ENCODE measurements around the gene ZDHHC16.

- TF ChIP-seq EZH2 (IDR thresholded peaks at IDR 0.05; ENCODE audit: borderline replicate concordance, control insufficient read depth, low read depth, low read length): no peak
- TF ChIP-seq BRCA1 (IDR thresholded peaks at IDR 0.05; ENCODE audit: low read depth, low read length): no peak
- TF ChIP-seq TBL1XR1 (IDR thresholded peaks at IDR 0.05; ENCODE audit: low read depth, low read length): no peak
- no peak for TF ChIP-seq PML (IDR thresholded peaks at IDR 0.05; ENCODE audit: low read length)
- no peak for TF ChIP-seq CEBPB (IDR thresholded peaks at IDR 0.05; ENCODE audit: borderline replicate concordance in 1 of 2, low read depth in 2 of 2, low read length in 2 of 2)
- no peak for TF ChIP-seq CTCF (IDR thresholded peaks at IDR 0.05 in 2 of 3, conservative IDR thresholded peaks at IDR 0.05 in 1 of 3; ENCODE audit: control insufficient read depth in 2 of 3, extremely low read depth in 1 of 3, insufficient read depth in 1 of 3, low read depth in 3 of 3, low read length in 3 of 3)
- no peak for TF ChIP-seq ZNF24 (IDR thresholded peaks at IDR 0.05)
- TF ChIP-seq CREB1 (IDR thresholded peaks at IDR 0.05; ENCODE audit: low read depth): no peak
- no peak for TF ChIP-seq EP300 (IDR thresholded peaks at IDR 0.05; ENCODE audit: borderline replicate concordance in 1 of 2, control insufficient read depth in 1 of 2, low read depth in 2 of 2, low read length in 2 of 2)
- TF ChIP-seq ZBTB40 (IDR thresholded peaks at IDR 0.05; ENCODE audit: borderline replicate concordance): no peak
- TF ChIP-seq SP1 (IDR thresholded peaks at IDR 0.05; ENCODE audit: low read depth, low read length): no peak
These were observed 54.3 kb downstream of the ZDHHC16 start for GRCh38 chr10:97500297-97500575.

Data from GM12878 (cell line).